Activated naive CD4-positive, alpha-beta T cell treated with anti-CD3 and anti-CD28 coated beads, Interleukin-2, amount 50 U/mL, for 24 hours (primary cell): ENCODE data around the gene ZNF423.

Experiments
- H3K27ac Mint-ChIP-seq: one replicate; pipeline ENCODE4 v1.8.0; 2021; ENCODE audit warnings: mild to moderate bottlenecking, mixed read lengths
- H3K27me3 Mint-ChIP-seq: one replicate; pipeline ENCODE4 v1.8.0; 2021; ENCODE audit warnings: mixed read lengths
- H3K36me3 Mint-ChIP-seq: one replicate; pipeline ENCODE4 v1.8.0; 2021; ENCODE audit warnings: mixed read lengths
- H3K4me1 Mint-ChIP-seq: one replicate; pipeline ENCODE4 v1.8.0; 2021; ENCODE audit warnings: mixed read lengths
- H3K4me3 Mint-ChIP-seq: one replicate; pipeline ENCODE4 v1.8.0; 2021; ENCODE audit warnings: mild to moderate bottlenecking, mixed read lengths
- H3K9me3 Mint-ChIP-seq: one replicate; pipeline ENCODE4 v1.8.0; 2021; ENCODE audit warnings: mixed read lengths

The ZNF423 gene

GRCh38 chr16:49703483-49703882 is 152.4 kb downstream of the ZNF423 start:
- Mint-ChIP-seq H3K4me1 (no peaks in the 10 kb centered on the region), H3K36me3 (no peaks in the 10 kb centered on the region), H3K9me3 (no peaks in the 10 kb centered on the region), H3K27me3 (peaks cover 7% of the 10 kb centered on the region), H3K27ac (no peak overlapping the region), H3K4me3 (no peak overlapping the region)

- no peak overlapping the region for H3K27ac Mint-ChIP-seq
- H3K4me3 Mint-ChIP-seq = no peak overlapping the region
- H3K9me3 Mint-ChIP-seq = no peaks in the 10 kb centered on the region
- H3K27me3 Mint-ChIP-seq = peaks cover 9% of the 10 kb centered on the region
- no peaks in the 10 kb centered on the region for H3K36me3 Mint-ChIP-seq
- no peaks in the 10 kb centered on the region for H3K4me1 Mint-ChIP-seq
These were observed 154.0 kb downstream of the ZNF423 start for GRCh38 chr16:49701789-49702494.

GRCh38 chr16:49701065-49701685 is 154.7 kb downstream of the ZNF423 start:
- Mint-ChIP-seq H3K4me1 (no peaks in the 10 kb centered on the region), H3K27me3 (peaks cover 9% of the 10 kb centered on the region), H3K4me3 (no peak overlapping the region), H3K36me3 (peaks cover under 1% of the 10 kb centered on the region), H3K9me3 (no peaks in the 10 kb centered on the region), H3K27ac (no peak overlapping the region)

GRCh38 chr16:49700251-49701064 is 155.5 kb downstream of the ZNF423 start:
- H3K9me3 Mint-ChIP-seq = no peaks in the 10 kb centered on the region
- H3K27ac Mint-ChIP-seq = no peak overlapping the region
- peaks cover 9% of the 10 kb centered on the region for H3K27me3 Mint-ChIP-seq
- H3K4me3 Mint-ChIP-seq = no peak overlapping the region
- H3K4me1 Mint-ChIP-seq = no peaks in the 10 kb centered on the region
- H3K36me3 Mint-ChIP-seq = peaks cover 2% of the 10 kb centered on the region

GRCh38 chr16:49699841-49700175 is 156.1 kb downstream of the ZNF423 start:
- Mint-ChIP-seq H3K4me1 (no peaks in the 10 kb centered on the region), H3K4me3 (no peak overlapping the region), H3K36me3 (peaks cover 2% of the 10 kb centered on the region), H3K27ac (no peak overlapping the region), H3K27me3 (peaks cover 9% of the 10 kb centered on the region), H3K9me3 (no peaks in the 10 kb centered on the region)

GRCh38 chr16:49698931-49699840 is 156.7 kb downstream of the ZNF423 start:
- H3K4me3 Mint-ChIP-seq = no peak overlapping the region
- no peaks in the 10 kb centered on the region for H3K4me1 Mint-ChIP-seq
- peaks cover 9% of the 10 kb centered on the region for H3K27me3 Mint-ChIP-seq
- H3K27ac Mint-ChIP-seq = no peak overlapping the region
- peaks cover 2% of the 10 kb centered on the region for H3K36me3 Mint-ChIP-seq
- H3K9me3 Mint-ChIP-seq = no peaks in the 10 kb centered on the region

GRCh38 chr16:49698453-49698815 is 157.5 kb downstream of the ZNF423 start:
- no peak overlapping the region for H3K27ac Mint-ChIP-seq
- peaks cover 2% of the 10 kb centered on the region for H3K36me3 Mint-ChIP-seq
- H3K27me3 Mint-ChIP-seq = peaks cover 10% of the 10 kb centered on the region
- no peaks in the 10 kb centered on the region for H3K4me1 Mint-ChIP-seq
- no peak overlapping the region for H3K4me3 Mint-ChIP-seq
- H3K9me3 Mint-ChIP-seq = no peaks in the 10 kb centered on the region

GRCh38 chr16:49697631-49698452 is 158.1 kb downstream of the ZNF423 start:
- Mint-ChIP-seq H3K4me1 (no peaks in the 10 kb centered on the region), H3K27me3 (peaks cover 11% of the 10 kb centered on the region), H3K4me3 (no peak overlapping the region), H3K36me3 (peaks cover 2% of the 10 kb centered on the region), H3K27ac (no peak overlapping the region), H3K9me3 (no peaks in the 10 kb centered on the region)

- Mint-ChIP-seq H3K27ac (no peak overlapping the region), H3K36me3 (peaks cover 2% of the 10 kb centered on the region), H3K27me3 (peaks cover 11% of the 10 kb centered on the region), H3K4me1 (no peaks in the 10 kb centered on the region), H3K9me3 (no peaks in the 10 kb centered on the region), H3K4me3 (no peak overlapping the region)
These were observed 159.4 kb downstream of the ZNF423 start for GRCh38 chr16:49696414-49697101.

GRCh38 chr16:49695782-49696413 is 160.0 kb downstream of the ZNF423 start:
- Mint-ChIP-seq H3K9me3 (no peaks in the 10 kb centered on the region), H3K4me3 (no peak overlapping the region), H3K4me1 (no peaks in the 10 kb centered on the region), H3K27me3 (peaks cover 11% of the 10 kb centered on the region), H3K27ac (no peak overlapping the region), H3K36me3 (peaks cover 2% of the 10 kb centered on the region)

- Mint-ChIP-seq H3K4me1 (no peaks in the 10 kb centered on the region), H3K27me3 (peaks cover 6% of the 10 kb centered on the region), H3K4me3 (no peak overlapping the region), H3K36me3 (peaks cover 2% of the 10 kb centered on the region), H3K9me3 (no peaks in the 10 kb centered on the region), H3K27ac (no peak overlapping the region)
These were observed 162.5 kb downstream of the ZNF423 start for GRCh38 chr16:49693445-49693844.

GRCh38 chr16:49690778-49691177 is 165.1 kb downstream of the ZNF423 start:
- H3K9me3 Mint-ChIP-seq = no peaks in the 10 kb centered on the region
- no peaks in the 10 kb centered on the region for H3K4me1 Mint-ChIP-seq
- no peak overlapping the region for H3K27ac Mint-ChIP-seq
- no peaks in the 10 kb centered on the region for H3K36me3 Mint-ChIP-seq
- H3K27me3 Mint-ChIP-seq = peaks cover 7% of the 10 kb centered on the region
- H3K4me3 Mint-ChIP-seq = no peak overlapping the region

GRCh38 chr16:49688036-49688697 is 167.7 kb downstream of the ZNF423 start:
- Mint-ChIP-seq H3K36me3 (no peaks in the 10 kb centered on the region), H3K4me3 (no peak overlapping the region), H3K9me3 (no peaks in the 10 kb centered on the region), H3K27ac (no peak overlapping the region), H3K4me1 (no peaks in the 10 kb centered on the region), H3K27me3 (peaks cover 5% of the 10 kb centered on the region)
